ENCODE measurements around the gene FMO5. TPM values are rescaled to one million over a fixed set of nuclear protein-coding genes. Genes with fewer than 3 reads are reported as not detected.
A peak's percentile ranks its signal among the peaks of the same experiment; 100 is the strongest.

The FMO5 gene
- total RNA-seq, 6 experiments from 2014 or later: 0.21 to 0.53 (median 0.31) TPM; not detected in 1

DNA sequence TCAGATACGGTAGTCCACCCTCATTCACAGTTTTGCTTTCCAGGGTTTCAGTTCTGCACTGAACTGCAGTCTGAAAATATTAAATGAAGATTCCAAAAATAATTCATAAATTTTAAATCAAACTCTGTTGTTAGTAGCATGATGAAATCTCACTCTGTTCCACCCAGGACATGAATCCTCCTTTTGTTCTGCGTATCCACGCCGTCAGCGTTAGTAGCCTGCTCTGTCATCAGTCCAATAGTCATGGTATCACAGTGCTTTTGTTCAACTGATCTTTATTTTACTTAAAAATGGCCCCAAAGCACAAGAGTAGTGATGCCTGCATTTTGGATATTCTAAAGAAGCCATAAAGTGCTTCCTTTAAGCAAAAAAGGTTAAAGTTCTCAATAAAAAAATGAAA is 41.2 kb upstream of the FMO5 start:
- peaks cover 27% of the 10 kb centered on the region for H3K4me1 Mint-ChIP-seq (ENCODE audit: low read depth)
- H3K27ac Mint-ChIP-seq: peak overlapping the region; percentile 29; the same call in 1 of the 2 replicates
- no peak for DNase-seq
- no peaks in the 10 kb centered on the region for H3K9me3 Mint-ChIP-seq
- H3K27me3 Mint-ChIP-seq (ENCODE audit: insufficient read depth): no peaks in the 10 kb centered on the region
- peaks cover 34% of the 10 kb centered on the region for H3K36me3 Mint-ChIP-seq (ENCODE audit: low read depth)
- no peak overlapping the region for H3K4me3 Mint-ChIP-seq
- TF ChIP-seq, protein P1, sequence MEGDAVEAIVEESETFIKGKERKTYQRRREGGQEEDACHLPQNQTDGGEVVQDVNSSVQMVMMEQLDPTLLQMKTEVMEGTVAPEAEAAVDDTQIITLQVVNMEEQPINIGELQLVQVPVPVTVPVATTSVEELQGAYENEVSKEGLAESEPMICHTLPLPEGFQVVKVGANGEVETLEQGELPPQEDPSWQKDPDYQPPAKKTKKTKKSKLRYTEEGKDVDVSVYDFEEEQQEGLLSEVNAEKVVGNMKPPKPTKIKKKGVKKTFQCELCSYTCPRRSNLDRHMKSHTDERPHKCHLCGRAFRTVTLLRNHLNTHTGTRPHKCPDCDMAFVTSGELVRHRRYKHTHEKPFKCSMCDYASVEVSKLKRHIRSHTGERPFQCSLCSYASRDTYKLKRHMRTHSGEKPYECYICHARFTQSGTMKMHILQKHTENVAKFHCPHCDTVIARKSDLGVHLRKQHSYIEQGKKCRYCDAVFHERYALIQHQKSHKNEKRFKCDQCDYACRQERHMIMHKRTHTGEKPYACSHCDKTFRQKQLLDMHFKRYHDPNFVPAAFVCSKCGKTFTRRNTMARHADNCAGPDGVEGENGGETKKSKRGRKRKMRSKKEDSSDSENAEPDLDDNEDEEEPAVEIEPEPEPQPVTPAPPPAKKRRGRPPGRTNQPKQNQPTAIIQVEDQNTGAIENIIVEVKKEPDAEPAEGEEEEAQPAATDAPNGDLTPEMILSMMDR (IDR thresholded peaks at IDR 0.05): no peak

DNA sequence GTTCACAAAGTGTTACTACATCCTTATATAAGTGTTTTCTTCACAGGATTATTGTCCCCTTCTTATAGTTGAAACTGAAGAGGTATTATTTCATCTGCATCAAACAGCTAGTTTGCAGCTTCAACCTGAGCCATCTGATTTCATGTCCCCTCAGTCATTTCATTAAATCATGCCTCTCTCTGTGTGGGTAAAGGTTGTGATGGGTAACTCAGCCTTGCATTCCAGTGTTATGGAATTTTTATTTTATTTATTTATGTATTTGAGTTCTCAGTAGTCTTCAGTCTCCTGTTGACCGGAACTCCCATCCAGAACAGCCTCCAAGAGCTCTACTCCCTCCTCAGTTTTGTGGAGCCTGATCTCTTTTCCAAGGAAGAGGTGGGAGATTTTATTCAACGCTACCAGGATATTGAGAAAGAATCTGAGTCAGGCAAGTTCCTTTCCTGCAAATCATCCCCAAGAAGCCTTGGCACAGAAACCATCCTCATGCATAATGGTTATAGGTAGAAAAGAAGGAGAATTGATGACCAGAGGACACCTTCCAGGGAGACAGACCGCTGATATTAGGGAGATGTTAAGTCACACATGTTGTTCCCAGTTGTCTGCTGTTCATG is 39.1 kb upstream of the FMO5 start:
- no peaks in the 10 kb centered on the region for H3K27me3 Mint-ChIP-seq (ENCODE audit: insufficient read depth)
- H3K4me3 Mint-ChIP-seq: peak overlapping the region; percentile 37
- peak overlapping the region; percentile 70 for H3K27ac Mint-ChIP-seq
- TF ChIP-seq, protein P1 (IDR thresholded peaks at IDR 0.05): no peak
- DNase-seq: peak; percentile 65
- no peaks in the 10 kb centered on the region for H3K9me3 Mint-ChIP-seq
- H3K4me1 Mint-ChIP-seq (ENCODE audit: low read depth): peaks cover 27% of the 10 kb centered on the region
- peaks cover 43% of the 10 kb centered on the region for H3K36me3 Mint-ChIP-seq (ENCODE audit: low read depth)

DNA sequence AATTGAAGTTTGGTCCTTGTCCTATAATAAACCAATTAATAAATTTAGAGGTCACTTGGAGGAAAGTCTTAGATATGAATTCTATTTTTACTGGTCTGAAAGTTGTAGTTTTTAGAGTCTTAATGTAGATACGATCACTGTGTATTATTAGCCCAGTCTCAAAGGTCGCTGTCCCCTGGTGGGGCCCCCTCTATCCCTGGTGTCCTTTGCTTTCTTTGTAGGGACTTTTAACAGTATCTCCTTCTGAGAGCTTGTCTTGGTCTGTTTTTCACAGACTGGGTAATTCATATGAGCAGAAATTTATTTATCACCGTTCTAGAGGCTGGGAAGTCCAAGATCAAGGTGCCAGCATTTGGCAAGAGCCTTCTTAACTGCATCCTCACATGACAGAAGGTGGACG is 35.8 kb upstream of the FMO5 start:
- Mint-ChIP-seq H3K36me3 (ENCODE audit: low read depth) (peaks cover 29% of the 10 kb centered on the region), H3K9me3 (no peaks in the 10 kb centered on the region), H3K27me3 (ENCODE audit: insufficient read depth) (no peaks in the 10 kb centered on the region), H3K4me3 (no peak overlapping the region), H3K4me1 (ENCODE audit: low read depth) (peaks cover 27% of the 10 kb centered on the region), H3K27ac (no peak overlapping the region)
- DNase-seq: no peak
- TF ChIP-seq, protein P1 (IDR thresholded peaks at IDR 0.05): no peak

DNA sequence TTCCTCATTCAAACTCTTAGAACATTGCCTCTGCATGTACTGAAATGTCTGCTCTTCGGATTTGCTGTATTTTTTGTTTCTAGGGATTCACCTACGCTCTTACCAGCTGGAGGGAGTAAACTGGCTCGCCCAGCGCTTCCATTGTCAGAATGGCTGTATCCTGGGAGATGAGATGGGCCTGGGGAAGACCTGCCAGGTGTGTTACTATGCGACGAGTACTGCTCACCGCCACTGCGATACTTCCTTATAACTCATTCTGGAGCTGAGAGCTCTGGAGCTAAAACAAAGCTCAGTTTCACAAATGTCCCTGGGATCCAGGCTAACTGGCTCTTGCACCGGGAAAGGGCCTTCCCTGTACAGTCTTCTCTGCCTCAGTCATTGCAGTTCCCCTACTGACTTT is 27.4 kb upstream of the FMO5 start:
- peaks cover 18% of the 10 kb centered on the region for H3K36me3 Mint-ChIP-seq (ENCODE audit: low read depth)
- H3K27ac Mint-ChIP-seq: no peak overlapping the region

DNA sequence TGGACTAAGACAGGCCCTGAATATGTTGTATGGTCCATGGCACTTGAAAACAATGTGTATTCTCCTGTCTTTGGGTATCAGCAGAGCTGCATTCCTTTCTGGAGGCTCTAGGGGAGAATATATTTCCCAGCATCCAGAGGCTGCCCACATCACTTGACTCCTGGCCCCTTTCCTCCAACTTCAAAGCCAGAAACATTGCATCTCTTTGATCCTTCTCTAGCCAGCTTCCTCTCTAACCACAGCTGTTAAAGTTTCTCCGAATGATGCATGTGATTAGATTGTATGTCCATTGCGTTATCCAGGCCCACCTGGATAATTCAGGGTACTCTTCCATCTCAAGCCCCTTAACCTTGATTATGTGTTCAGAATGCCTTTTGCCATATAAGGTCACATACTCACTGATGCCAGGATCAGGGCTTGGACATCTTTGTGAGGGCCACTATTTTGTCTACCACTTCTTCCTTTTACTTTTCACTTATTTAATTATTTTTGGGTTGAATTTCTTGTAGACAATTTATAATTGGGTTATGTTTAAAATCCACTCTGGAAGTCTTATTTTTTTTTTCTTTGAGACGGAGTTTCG is 22.6 kb upstream of the FMO5 start:
- Mint-ChIP-seq H3K36me3 (ENCODE audit: low read depth) (peaks cover 4% of the 10 kb centered on the region; the same call in 1 of the 2 replicates), H3K9me3 (no peaks in the 10 kb centered on the region), H3K4me3 (no peak overlapping the region), H3K27me3 (ENCODE audit: insufficient read depth) (no peaks in the 10 kb centered on the region), H3K4me1 (ENCODE audit: low read depth) (peaks cover 42% of the 10 kb centered on the region), H3K27ac (no peak overlapping the region)
- no peak for DNase-seq
- TF ChIP-seq, protein P1 (IDR thresholded peaks at IDR 0.05): no peak

More for the DNA sequence above, 27.4 kb upstream of the FMO5 start:
- Mint-ChIP-seq H3K9me3 (no peaks in the 10 kb centered on the region), H3K4me3 (no peak overlapping the region), H3K4me1 (ENCODE audit: low read depth) (peaks cover 4% of the 10 kb centered on the region), H3K27me3 (ENCODE audit: insufficient read depth) (no peaks in the 10 kb centered on the region)
- no peak for DNase-seq
- TF ChIP-seq, protein P1 (IDR thresholded peaks at IDR 0.05): no peak
